Lower lobe of right lung (tissue), 2 donors: ENCODE results near the gene TANC1. TPM values are rescaled to one million over a fixed set of nuclear protein-coding genes. Genes with fewer than 3 reads are reported as not detected.

Experiments used
- ATAC-seq, 2 donors: fragments of 200-7000 bp; cut with Tn5 transposase; one replicate each; pipeline ENCODE4 v1.9.1; 2020 to 2022; ENCODE audit warnings: mild to moderate bottlenecking in 2 of 2, moderate library complexity in 2 of 2
- DNase-seq: peaks from one replicate; pipeline ENCODE4 v3.0.0-alpha.2; 2020
- H3K27ac ChIP-seq: fragments of 200-600 bp; one replicate; pipeline ENCODE4 v1.8.0; 2022
- H3K27me3 ChIP-seq: fragments of 200-600 bp; one replicate; pipeline ENCODE4 v1.8.0; 2022; ENCODE audit warnings: low read depth
- H3K36me3 ChIP-seq: fragments of 200-600 bp; one replicate; pipeline ENCODE4 v1.8.0; 2022; ENCODE audit warnings: mild to moderate bottlenecking
- H3K4me1 ChIP-seq: fragments of 200-600 bp; one replicate; pipeline ENCODE4 v1.8.0; 2022
- H3K4me3 ChIP-seq: fragments of 200-600 bp; one replicate; pipeline ENCODE4 v1.8.0; 2022; ENCODE audit warnings: mild to moderate bottlenecking
- H3K9me3 ChIP-seq: fragments of 200-600 bp; one replicate; pipeline ENCODE4 v1.8.0; 2022
- intact Hi-C: fragments of 100-400 bp; cut with DNase I; formaldehyde crosslinking; loops from one replicate; pipeline ENCODE4 v1.11.0; 2022
- total RNA-seq: library from RNA; stranded (reverse); fragmentation: NEBNext Ultra II Directional; extraction: Animal tissue kit (Norgen Biotek cat#: 25700); gene quantifications from one replicate; pipeline ENCODE4 v1.2.1, GENCODE V29; 2021
- TF ChIP-seq, protein P1 (sequence below): fragments of 200-600 bp; IDR thresholded peaks from one replicate; pipeline ENCODE4 v1.8.0; 2022; ENCODE audit warnings: antibody characterized with exemption, mild to moderate bottlenecking
- donor health status: DM: no; HTN: yes; CAD: no; lungs with severe emphysema.

Gene TANC1
- total RNA-seq, 1 donor from 2014 or later, result 39.5 TPM

DNA sequence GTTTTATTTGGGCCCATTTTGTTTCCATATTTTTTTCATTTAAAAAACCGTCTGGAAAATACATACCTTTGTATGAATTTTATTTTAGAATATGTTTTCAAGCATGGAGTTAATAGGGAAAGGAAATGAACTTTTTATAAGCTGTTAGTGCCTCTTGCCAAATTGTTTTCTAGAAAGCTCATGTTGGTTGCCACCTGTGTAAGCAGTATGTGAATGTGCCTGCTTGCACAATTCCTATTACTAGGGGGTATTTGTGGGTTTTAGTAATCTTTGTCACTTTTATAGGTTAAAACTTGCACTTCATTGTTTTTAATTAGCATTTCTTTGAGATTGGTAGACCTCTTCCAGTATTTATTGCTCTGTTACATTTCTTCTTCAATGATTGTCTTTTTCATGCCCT lies 107.3 kb downstream of the TANC1 start:
- Histone ChIP-seq H3K9me3 (no peaks in the 10 kb centered on the region), H3K4me1 (peaks cover 9% of the 10 kb centered on the region), H3K27ac (no peak overlapping the region), H3K36me3 (no peaks in the 10 kb centered on the region), H3K27me3 (no peaks in the 10 kb centered on the region), H3K4me3 (no peak overlapping the region)
- intact Hi-C loops, result no loop called here
- TF ChIP-seq, protein P1, sequence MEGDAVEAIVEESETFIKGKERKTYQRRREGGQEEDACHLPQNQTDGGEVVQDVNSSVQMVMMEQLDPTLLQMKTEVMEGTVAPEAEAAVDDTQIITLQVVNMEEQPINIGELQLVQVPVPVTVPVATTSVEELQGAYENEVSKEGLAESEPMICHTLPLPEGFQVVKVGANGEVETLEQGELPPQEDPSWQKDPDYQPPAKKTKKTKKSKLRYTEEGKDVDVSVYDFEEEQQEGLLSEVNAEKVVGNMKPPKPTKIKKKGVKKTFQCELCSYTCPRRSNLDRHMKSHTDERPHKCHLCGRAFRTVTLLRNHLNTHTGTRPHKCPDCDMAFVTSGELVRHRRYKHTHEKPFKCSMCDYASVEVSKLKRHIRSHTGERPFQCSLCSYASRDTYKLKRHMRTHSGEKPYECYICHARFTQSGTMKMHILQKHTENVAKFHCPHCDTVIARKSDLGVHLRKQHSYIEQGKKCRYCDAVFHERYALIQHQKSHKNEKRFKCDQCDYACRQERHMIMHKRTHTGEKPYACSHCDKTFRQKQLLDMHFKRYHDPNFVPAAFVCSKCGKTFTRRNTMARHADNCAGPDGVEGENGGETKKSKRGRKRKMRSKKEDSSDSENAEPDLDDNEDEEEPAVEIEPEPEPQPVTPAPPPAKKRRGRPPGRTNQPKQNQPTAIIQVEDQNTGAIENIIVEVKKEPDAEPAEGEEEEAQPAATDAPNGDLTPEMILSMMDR, result no peak
- DNase-seq (no peak), ATAC-seq (no peak)

DNA sequence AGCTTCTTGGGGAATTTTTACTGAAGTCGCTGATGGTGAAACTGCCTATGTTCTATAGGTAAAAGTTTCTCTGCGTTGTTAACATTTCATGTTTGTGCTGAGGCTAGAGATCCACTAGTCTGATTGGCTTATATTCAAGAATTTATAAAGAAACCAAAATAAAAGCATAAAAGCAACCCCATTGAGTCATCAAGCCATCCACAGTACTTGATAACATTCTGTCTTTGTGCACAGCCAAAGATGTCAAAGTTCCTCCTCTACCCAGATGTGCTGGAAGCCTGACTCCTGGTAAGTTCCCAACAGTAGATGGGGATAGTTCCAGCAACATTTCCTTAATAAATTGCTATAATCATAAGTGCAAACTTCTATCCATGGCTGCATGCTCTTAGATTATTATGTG lies 107.8 kb downstream of the TANC1 start:
- intact Hi-C loops, result no loop called here
- no peaks in the 10 kb centered on the region for H3K27me3 ChIP-seq
- ATAC-seq, result peak in 1 of 2 donors; percentile 57
- H3K36me3 ChIP-seq, result no peaks in the 10 kb centered on the region
- peaks cover 9% of the 10 kb centered on the region for H3K4me1 ChIP-seq
- no peak overlapping the region for H3K4me3 ChIP-seq
- TF ChIP-seq, protein P1, result no peak
- H3K27ac ChIP-seq, result no peak overlapping the region
- no peaks in the 10 kb centered on the region for H3K9me3 ChIP-seq
- DNase-seq, result no peak

DNA sequence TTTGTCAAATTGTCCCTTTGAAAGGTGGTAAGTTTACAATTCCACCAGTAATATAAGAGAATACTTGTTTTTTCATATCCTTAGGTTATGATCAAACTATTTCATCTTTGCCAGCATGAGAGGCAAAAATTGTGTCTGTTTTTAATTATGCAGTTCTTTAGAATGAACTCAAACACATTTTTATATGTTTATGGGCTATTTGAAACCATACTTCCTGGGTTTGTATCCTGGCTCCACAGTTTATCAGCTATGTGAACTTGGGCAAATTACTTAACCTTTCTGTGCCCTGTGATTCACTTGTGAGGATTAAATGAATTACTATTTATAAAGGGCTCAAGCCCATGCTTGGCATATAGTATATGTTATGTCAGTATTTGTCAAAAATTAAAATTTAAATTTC lies 109.4 kb downstream of the TANC1 start:
- TF ChIP-seq, protein P1, result no peak
- no peaks in the 10 kb centered on the region for H3K27me3 ChIP-seq
- no peak overlapping the region for H3K27ac ChIP-seq
- no peak for ATAC-seq
- peaks cover 17% of the 10 kb centered on the region for H3K4me1 ChIP-seq
- no peak for DNase-seq
- H3K9me3 ChIP-seq, result no peaks in the 10 kb centered on the region
- no peak overlapping the region for H3K4me3 ChIP-seq
- no peaks in the 10 kb centered on the region for H3K36me3 ChIP-seq
- intact Hi-C loops, result no loop called here

DNA sequence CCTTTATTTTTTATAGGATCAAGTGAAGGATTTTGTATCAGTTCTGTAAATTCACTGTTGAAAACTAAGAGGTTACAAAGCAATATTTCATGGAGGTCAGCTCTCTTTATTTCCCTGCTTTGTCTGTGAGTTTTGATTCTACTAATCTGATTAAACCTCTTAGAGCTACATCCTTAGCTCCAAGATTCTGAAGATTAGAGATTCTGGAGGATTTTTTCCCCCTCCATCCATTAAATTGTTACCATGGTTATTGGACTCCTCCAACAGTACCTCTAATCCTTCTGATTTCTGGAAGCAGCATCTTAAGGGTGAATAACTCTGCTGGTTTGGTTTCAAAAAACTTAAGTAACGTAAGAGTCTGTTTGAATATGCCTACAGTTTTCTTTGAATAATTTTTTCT lies 110.0 kb downstream of the TANC1 start:
- intact Hi-C loops, result no loop called here
- ATAC-seq, result no peak
- Histone ChIP-seq H3K36me3 (no peaks in the 10 kb centered on the region), H3K9me3 (no peaks in the 10 kb centered on the region), H3K4me1 (peaks cover 23% of the 10 kb centered on the region), H3K27ac (no peak overlapping the region), H3K27me3 (no peaks in the 10 kb centered on the region), H3K4me3 (no peak overlapping the region)
- DNase-seq, result no peak
- TF ChIP-seq, protein P1, result no peak

DNA sequence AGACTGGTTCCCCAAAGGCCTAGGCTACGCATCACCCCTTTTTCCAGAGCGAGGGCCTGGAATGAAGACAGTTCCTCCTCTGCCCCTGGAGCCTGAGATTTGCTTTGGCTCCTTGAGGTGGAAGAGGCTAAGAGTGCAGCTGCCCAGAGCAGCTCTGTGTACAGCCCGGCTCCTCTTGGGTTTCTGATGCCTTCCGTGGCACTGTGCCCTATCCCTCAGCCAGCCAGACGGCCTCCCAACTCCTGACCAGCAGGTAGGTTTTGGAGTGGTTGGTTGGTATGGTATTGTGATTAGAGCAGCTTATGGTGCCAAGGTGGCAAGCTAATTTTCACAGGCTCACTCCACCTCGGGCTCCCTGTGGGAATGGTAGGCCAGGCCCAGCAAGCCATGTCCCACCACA lies 112.2 kb downstream of the TANC1 start:
- ATAC-seq (peak; percentile 22 to 46), DNase-seq (no peak)
- Histone ChIP-seq H3K4me1 (peaks cover 45% of the 10 kb centered on the region), H3K4me3 (no peak overlapping the region), H3K27ac (peak overlapping the region; percentile 28), H3K36me3 (no peaks in the 10 kb centered on the region), H3K9me3 (no peaks in the 10 kb centered on the region), H3K27me3 (no peaks in the 10 kb centered on the region)
- intact Hi-C loops, result no loop called here
- TF ChIP-seq, protein P1, result no peak

DNA sequence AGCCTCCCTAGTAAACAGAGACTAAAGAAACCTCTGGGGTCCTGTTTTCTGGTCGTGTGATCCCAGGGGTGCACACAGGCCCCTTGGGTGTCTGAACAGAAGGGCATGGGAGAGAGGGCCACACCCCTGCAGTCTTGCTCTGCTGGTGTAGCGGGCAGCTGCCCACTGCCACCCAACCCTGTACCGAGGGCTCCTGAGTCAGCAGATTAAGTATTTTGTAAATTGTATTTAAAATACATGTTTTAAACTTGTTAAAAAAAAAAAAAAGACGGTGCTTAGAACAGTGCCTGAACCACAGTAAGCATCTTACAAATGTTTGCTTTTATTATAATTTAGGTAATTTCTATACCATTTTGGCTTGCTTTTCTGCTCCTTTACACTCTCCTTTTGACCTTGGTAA lies 113.7 kb downstream of the TANC1 start:
- no peaks in the 10 kb centered on the region for H3K9me3 ChIP-seq
- no peaks in the 10 kb centered on the region for H3K27me3 ChIP-seq
- peaks cover 53% of the 10 kb centered on the region for H3K4me1 ChIP-seq
- peak overlapping the region; percentile 59 for H3K27ac ChIP-seq
- ATAC-seq (no peak), DNase-seq (no peak)
- no peak overlapping the region for H3K4me3 ChIP-seq
- no peaks in the 10 kb centered on the region for H3K36me3 ChIP-seq
- TF ChIP-seq, protein P1, result no peak
- intact Hi-C loops, result no loop called here
